ENCODE measurements around the gene ZBTB42. TPM values are rescaled to one million over a fixed set of nuclear protein-coding genes. Genes with fewer than 3 reads are reported as not detected.

Gene ZBTB42
- total RNA-seq, 4 donors from 2014 or later, result 5.9 to 24.3 (median 11.7) TPM

- no peak for TF ChIP-seq EP300 (IDR thresholded peaks at IDR 0.05; ENCODE audit: low read depth)
- no peak for TF ChIP-seq POLR2A (IDR thresholded peaks at IDR 0.05)
- TF ChIP-seq POLR2AphosphoS5 (IDR thresholded peaks at IDR 0.05), result no peak
- TF ChIP-seq, protein P1, sequence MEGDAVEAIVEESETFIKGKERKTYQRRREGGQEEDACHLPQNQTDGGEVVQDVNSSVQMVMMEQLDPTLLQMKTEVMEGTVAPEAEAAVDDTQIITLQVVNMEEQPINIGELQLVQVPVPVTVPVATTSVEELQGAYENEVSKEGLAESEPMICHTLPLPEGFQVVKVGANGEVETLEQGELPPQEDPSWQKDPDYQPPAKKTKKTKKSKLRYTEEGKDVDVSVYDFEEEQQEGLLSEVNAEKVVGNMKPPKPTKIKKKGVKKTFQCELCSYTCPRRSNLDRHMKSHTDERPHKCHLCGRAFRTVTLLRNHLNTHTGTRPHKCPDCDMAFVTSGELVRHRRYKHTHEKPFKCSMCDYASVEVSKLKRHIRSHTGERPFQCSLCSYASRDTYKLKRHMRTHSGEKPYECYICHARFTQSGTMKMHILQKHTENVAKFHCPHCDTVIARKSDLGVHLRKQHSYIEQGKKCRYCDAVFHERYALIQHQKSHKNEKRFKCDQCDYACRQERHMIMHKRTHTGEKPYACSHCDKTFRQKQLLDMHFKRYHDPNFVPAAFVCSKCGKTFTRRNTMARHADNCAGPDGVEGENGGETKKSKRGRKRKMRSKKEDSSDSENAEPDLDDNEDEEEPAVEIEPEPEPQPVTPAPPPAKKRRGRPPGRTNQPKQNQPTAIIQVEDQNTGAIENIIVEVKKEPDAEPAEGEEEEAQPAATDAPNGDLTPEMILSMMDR (IDR thresholded peaks at IDR 0.05), result no peak
- Histone ChIP-seq H3K27me3 (no peaks in the 10 kb centered on the region), H3K36me3 (no peaks in the 10 kb centered on the region), H3K4me1 (peaks cover 15 to 37% (median 23%) of the 10 kb centered on the region in 4 donors), H3K9me3 (no peaks in the 10 kb centered on the region), H3K4me3 (peak overlapping the region; percentile 61 to 89 (median 80)), H3K27ac (peak overlapping the region; percentile 95 to 97 (median 96))
- no peak for DNase-seq
- intact Hi-C loops (cut with DNase I; ENCODE audit: low total_unique reads), result no loop called here
- in situ Hi-C loops (cut with MboI; ENCODE audit: low pct_ligation_motif_present in 1 of 4, low pct_unique_long_range_greater_than_20kb in 1 of 4, low sequenced_read_pairs in 3 of 4), result no loop called here
- WGBS, 2 donors (ENCODE audit: low coverage in 1 of 2), result 3% methylated on average over 8 of the region's 8 CpGs; no CpG with 5 or more reads in 1 of the 2 donors
These were observed 15.6 kb downstream of the ZBTB42 start for GRCh38 chr14:104816616-104816884.

GRCh38 chr14:104817930-104818713, 17.2 kb downstream of the ZBTB42 start:
- in situ Hi-C loops (cut with MboI; ENCODE audit: low pct_ligation_motif_present in 1 of 4, low pct_unique_long_range_greater_than_20kb in 1 of 4, low sequenced_read_pairs in 3 of 4) (no loop called here), intact Hi-C loops (cut with DNase I; ENCODE audit: low total_unique reads) (no loop called here)
- no peaks in the 10 kb centered on the region for H3K36me3 ChIP-seq
- TF ChIP-seq EP300 (IDR thresholded peaks at IDR 0.05; ENCODE audit: low read depth) (no peak), POLR2A (IDR thresholded peaks at IDR 0.05) (no peak), POLR2AphosphoS5 (IDR thresholded peaks at IDR 0.05) (no peak)
- TF ChIP-seq, protein P1 (IDR thresholded peaks at IDR 0.05), result no peak
- no peak overlapping the region for H3K27ac ChIP-seq
- DNase-seq, result no peak
- H3K4me3 ChIP-seq, result no peak overlapping the region
- H3K27me3 ChIP-seq, result no peaks in the 10 kb centered on the region
- WGBS, 2 donors (ENCODE audit: low coverage in 1 of 2), result 89 to 100% methylated on average over 1 to 8 of the region's 8 CpGs
- peaks cover 15 to 37% (median 23%) of the 10 kb centered on the region in 4 donors for H3K4me1 ChIP-seq
- H3K9me3 ChIP-seq, result no peaks in the 10 kb centered on the region

DNA sequence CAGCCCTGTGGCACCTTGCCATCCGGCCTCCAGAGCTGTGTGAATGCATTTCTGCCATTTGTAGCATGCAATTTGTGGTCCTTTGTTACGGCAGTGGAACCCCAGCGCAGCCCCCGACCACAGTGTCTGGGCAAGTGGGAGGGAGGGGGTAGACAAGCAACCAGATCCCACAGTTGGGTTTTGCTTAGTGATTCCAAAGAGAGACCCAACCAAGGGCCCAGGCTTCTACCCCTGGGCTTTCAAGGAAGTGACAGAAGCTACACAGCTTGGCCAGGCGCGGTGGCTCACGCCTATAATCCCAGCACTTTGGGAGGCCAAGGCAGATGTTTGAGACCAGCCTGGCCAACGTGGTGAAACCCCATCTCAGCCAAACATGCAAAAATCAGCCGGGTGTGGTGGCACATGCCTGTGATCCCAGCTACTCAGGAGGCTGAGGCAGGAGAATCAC, 17.8 kb downstream of the ZBTB42 start:
- H3K27ac ChIP-seq, result no peak overlapping the region
- in situ Hi-C loops (cut with MboI; ENCODE audit: low pct_ligation_motif_present in 1 of 4, low pct_unique_long_range_greater_than_20kb in 1 of 4, low sequenced_read_pairs in 3 of 4) (no loop called here), intact Hi-C loops (cut with DNase I; ENCODE audit: low total_unique reads) (no loop called here)
- H3K4me3 ChIP-seq, result no peak overlapping the region
- DNase-seq, result no peak
- WGBS, 2 donors (ENCODE audit: low coverage in 1 of 2), result 87% methylated on average over 9 of the region's 9 CpGs; no CpG with 5 or more reads in 1 of the 2 donors
- H3K9me3 ChIP-seq, result no peaks in the 10 kb centered on the region
- H3K36me3 ChIP-seq, result no peaks in the 10 kb centered on the region
- no peaks in the 10 kb centered on the region for H3K27me3 ChIP-seq
- no peak for TF ChIP-seq POLR2A (IDR thresholded peaks at IDR 0.05)
- no peak for TF ChIP-seq POLR2AphosphoS5 (IDR thresholded peaks at IDR 0.05)
- TF ChIP-seq, protein P1 (IDR thresholded peaks at IDR 0.05), result no peak
- TF ChIP-seq EP300 (IDR thresholded peaks at IDR 0.05; ENCODE audit: low read depth), result no peak
- H3K4me1 ChIP-seq, result peaks cover 15 to 37% (median 23%) of the 10 kb centered on the region in 4 donors

DNA sequence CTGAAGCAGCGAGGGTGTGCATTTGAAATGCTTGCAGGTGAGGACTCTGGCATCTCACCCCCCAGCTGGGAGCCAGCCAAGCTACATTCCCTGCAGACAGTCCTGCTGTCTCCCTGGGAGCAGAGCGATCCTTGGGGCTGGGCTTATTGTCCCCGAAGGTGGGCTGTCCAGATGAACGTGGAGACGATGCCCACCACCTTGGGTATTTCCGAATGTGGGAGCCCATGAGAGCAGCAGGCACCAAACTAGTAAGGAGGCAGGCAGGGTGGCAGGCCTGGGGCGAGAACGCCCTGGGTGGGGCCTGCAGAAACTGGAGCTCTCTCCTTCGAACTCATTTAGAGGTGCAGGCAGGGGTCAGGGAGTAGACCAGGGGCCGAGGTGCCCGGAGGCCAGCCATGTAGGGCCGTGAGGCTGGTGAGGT, 18.5 kb downstream of the ZBTB42 start:
- Histone ChIP-seq H3K36me3 (no peaks in the 10 kb centered on the region), H3K9me3 (no peaks in the 10 kb centered on the region), H3K4me1 (peaks cover 15 to 35% (median 23%) of the 10 kb centered on the region in 4 donors), H3K4me3 (no peak overlapping the region), H3K27me3 (no peaks in the 10 kb centered on the region), H3K27ac (no peak overlapping the region)
- DNase-seq, result no peak
- in situ Hi-C loops (cut with MboI; ENCODE audit: low pct_ligation_motif_present in 1 of 4, low pct_unique_long_range_greater_than_20kb in 1 of 4, low sequenced_read_pairs in 3 of 4), result no loop called here
- TF ChIP-seq EP300 (IDR thresholded peaks at IDR 0.05; ENCODE audit: low read depth), result no peak
- no peak for TF ChIP-seq POLR2A (IDR thresholded peaks at IDR 0.05)
- TF ChIP-seq POLR2AphosphoS5 (IDR thresholded peaks at IDR 0.05), result no peak
- TF ChIP-seq, protein P1 (IDR thresholded peaks at IDR 0.05), result no peak
- intact Hi-C loops (cut with DNase I; ENCODE audit: low total_unique reads), result no loop called here
- 91% methylated on average over 12 of the region's 12 CpGs; no CpG with 5 or more reads in 1 of the 2 donors for WGBS, 2 donors (ENCODE audit: low coverage in 1 of 2)

All from transverse colon (tissue), 4 donors.